Activated CD4-positive, alpha-beta T cell treated with anti-CD3 and anti-CD28 coated beads for 48 hours (primary cell): ENCODE data around the gene SCP2D1.
"Not testable (repeated sequence)": the region's sequence is repeated elsewhere in the genome, so short reads cannot be mapped to it uniquely, and the experiment has no call there.

Experiments
- DNase-seq: peaks from one replicate; pipeline ENCODE4 v3.0.0-alpha.2; 2020

Gene SCP2D1

GRCh38 chr20:18813483-18813882 is at the start of gene SCP2D1:
Gene SCP2D1, plus strand, starts transcription at chr20:18813783. Its CDS starts 33 bp downstream, at chr20:18813816.
- no peak for DNase-seq

- DNase-seq: no peak
These were observed 45.9 kb upstream of the SCP2D1 start for GRCh38 chr20:18767676-18768075.

GRCh38 chr20:18773566-18773965 is 40.0 kb upstream of the SCP2D1 start:
- DNase-seq: no peak

- DNase-seq: no peak
These were observed 39.4 kb upstream of the SCP2D1 start for GRCh38 chr20:18774207-18774606.

- no peak for DNase-seq
These were observed 38.0 kb upstream of the SCP2D1 start for GRCh38 chr20:18775633-18776032.

- DNase-seq: no peak
These were observed 34.7 kb upstream of the SCP2D1 start for GRCh38 chr20:18778690-18779392.

GRCh38 chr20:18780385-18781130 is 33.0 kb upstream of the SCP2D1 start:
- DNase-seq: no peak

GRCh38 chr20:18781509-18781908 is 32.1 kb upstream of the SCP2D1 start:
- no peak for DNase-seq

GRCh38 chr20:18783385-18783959 is 30.1 kb upstream of the SCP2D1 start:
- DNase-seq: no peak

- DNase-seq: not testable (repeated sequence)
These were observed 26.5 kb upstream of the SCP2D1 start for GRCh38 chr20:18787046-18787445.

GRCh38 chr20:18788021-18788420 is 25.6 kb upstream of the SCP2D1 start:
- DNase-seq: no peak

GRCh38 chr20:18790787-18791186 is 22.8 kb upstream of the SCP2D1 start:
- DNase-seq: no peak

GRCh38 chr20:18793625-18794427 is 19.8 kb upstream of the SCP2D1 start:
- peak; percentile 88 for DNase-seq

- no peak for DNase-seq
These were observed 19.2 kb upstream of the SCP2D1 start for GRCh38 chr20:18794428-18794787.

GRCh38 chr20:18795366-18795765 is 18.2 kb upstream of the SCP2D1 start:
- no peak for DNase-seq

- DNase-seq: peak; percentile 5
These were observed 17.2 kb upstream of the SCP2D1 start for GRCh38 chr20:18796282-18796833.

- DNase-seq: no peak
These were observed 12.1 kb upstream of the SCP2D1 start for GRCh38 chr20:18801516-18801915.

GRCh38 chr20:18802012-18802634 is 11.5 kb upstream of the SCP2D1 start:
- no peak for DNase-seq

- no peak for DNase-seq
These were observed 7.7 kb upstream of the SCP2D1 start for GRCh38 chr20:18805881-18806280.

GRCh38 chr20:18808712-18809111 is 4.9 kb upstream of the SCP2D1 start:
- DNase-seq: no peak

GRCh38 chr20:18811186-18811585 is 2.4 kb upstream of the SCP2D1 start:
- DNase-seq: no peak

GRCh38 chr20:18811904-18812303 is 1.7 kb upstream of the SCP2D1 start:
- DNase-seq: no peak
